HG03565 (cell line): Measurements from ENCODE around the gene LAMA3.

Source experiments
- ATAC-seq: cut with Tn5 transposase; IDR thresholded peaks from one replicate; pipeline ENCODE4 v1.9.1; 2021; ENCODE audit warnings: mild to moderate bottlenecking, moderate library complexity; ENCODE audit not compliant: unreplicated experiment

LAMA3 gene

DNA sequence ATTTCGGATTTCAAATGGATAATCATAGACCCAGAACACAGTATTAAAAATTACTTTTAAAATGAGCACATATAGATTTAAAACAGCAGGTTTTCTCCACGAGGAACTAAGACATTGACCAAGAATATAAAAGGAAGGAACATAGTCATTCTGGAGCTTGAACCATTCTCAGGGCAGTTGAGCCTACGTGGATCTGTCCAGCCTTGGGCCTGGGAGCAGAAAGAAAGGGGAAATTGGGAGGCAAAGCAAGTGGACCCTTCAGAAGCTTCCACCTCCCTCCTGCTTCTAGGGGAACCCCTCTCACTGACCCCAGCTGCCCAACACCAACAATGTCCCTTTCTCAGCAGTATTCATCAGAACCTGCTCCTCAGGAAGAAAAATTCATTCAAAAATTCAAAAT lies 293.9 kb downstream of the LAMA3 start:
- no peak for ATAC-seq

- peak; percentile 76 for ATAC-seq
Measured at GRCh38 chr18:23986600-23987359, 297.5 kb downstream of the LAMA3 start.

- ATAC-seq = no peak
Measured at GRCh38 chr18:23990474-23991410, 301.5 kb downstream of the LAMA3 start.

DNA sequence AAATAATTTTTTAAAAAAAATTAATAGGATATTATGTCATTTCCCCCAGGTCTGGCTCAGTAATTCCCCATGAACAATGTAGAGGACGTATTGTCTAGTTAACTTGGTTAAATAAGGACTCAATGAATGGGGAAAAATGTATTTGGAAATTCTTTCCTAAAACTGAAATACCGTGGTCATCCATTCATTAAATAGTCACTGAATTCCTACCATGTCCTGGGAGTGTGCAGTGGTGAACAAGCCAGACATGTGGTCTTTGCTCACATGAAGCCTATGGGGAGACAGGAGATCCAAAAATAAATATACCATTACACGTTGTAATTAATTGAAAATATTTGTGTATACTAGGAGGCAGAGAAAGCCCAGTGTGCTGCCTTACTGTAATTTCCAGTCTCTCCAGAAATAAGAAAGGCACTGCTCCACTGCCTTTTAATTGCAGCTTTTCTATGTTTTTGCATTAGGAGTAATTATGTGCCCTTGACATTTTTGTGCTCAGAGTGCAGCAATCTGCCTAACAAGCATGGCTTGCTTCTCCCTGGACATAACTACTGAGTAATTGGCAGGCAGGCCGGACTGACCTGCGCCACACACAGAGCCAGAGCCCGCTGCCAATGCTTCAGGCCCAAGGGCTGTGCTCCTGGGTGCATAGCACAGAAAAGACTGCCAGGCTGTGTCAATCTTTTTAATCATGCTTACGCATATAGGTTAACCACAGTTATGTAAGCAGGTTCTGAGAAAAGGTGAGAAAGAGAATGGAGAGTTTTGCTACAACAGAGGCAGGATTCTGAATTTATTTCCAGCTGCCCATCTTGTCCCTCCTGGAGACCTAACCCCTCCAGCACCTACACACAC lies 303.1 kb downstream of the LAMA3 start:
- no peak for ATAC-seq

GRCh38 chr18:23992941-23993280 lies 303.7 kb downstream of the LAMA3 start:
- no peak for ATAC-seq

- ATAC-seq = no peak
Measured at GRCh38 chr18:23994361-23994902, 305.2 kb downstream of the LAMA3 start.

DNA sequence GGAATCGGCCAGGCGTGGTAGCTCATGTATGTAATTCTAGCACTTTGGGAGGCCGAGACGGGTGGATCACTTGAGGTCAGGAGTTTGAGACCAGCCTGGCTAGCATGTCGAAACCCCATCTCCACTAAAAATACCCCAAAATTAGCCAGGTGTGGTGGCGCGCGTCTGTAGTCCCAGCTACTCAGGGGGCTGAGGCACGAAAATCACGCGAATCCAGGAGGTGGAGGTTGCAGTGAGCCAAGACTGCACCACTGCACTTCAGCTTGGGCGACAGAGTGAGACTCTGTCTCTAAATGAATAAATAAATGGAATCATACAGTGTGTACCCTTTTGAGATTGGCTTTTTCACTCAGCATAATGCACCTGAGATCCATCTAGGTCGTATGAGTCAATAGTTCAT lies 305.9 kb downstream of the LAMA3 start:
- ATAC-seq = no peak

- no peak for ATAC-seq
Measured at GRCh38 chr18:23998018-23998417, 308.8 kb downstream of the LAMA3 start.

- ATAC-seq = no peak
Measured at GRCh38 chr18:23998820-23999219, 309.6 kb downstream of the LAMA3 start.

- ATAC-seq = no peak
Measured at GRCh38 chr18:24000613-24001490, 311.6 kb downstream of the LAMA3 start.

GRCh38 chr18:24002479-24002878 lies 313.2 kb downstream of the LAMA3 start:
- ATAC-seq = no peak

DNA sequence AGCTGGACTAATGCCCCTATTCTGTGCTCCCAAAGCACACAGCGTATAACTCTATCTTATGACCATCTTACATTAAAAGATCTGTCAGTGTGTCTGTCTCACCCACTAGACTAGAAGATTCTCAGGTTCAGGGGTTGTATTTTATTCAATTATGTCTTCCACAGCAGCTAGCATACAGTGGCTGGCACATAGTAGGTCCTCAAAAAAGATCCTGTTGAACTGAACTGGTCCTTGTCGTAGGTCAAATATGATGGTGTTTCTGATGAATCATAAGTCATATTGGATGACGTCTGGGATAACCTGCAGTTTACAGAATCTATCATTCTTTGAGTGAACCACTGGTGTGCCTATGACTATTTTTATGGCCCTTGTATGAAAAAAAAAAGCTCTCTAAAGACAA lies 314.0 kb downstream of the LAMA3 start:
- ATAC-seq = no peak

DNA sequence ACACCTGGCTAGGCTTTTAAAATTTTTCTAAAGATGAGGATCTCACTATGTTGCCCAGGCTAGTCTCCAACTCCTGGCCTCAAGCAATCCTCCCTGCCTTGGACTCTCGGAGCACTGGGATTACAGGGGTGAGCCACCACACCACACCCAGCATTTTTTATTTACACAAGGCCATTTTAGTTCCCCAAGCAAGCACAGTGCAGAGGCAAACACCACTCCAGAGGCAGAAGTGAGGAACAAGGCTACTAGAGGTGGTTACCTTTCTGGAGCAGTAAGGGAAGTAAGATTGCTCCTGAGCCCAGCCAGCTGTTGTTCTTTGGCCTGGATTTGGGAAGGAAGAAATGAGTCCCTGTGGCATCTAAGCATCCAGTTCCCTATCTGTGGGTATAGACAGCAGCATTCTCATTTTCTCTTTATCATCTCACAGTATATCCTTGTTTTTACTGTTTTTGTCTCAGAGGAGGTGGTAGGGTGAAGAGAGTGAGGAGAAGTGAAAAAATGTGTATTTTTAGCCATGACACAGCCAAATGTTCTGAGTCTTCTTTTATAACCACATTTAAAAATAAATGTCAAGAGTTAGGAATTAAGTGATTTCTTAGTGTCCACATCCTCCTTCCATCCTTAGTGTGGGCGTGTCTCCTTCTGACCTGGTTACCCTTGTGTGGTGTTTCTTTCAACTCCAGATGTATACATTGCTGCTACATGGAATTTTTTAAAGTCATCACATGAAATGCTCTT lies 314.8 kb downstream of the LAMA3 start:
- no peak for ATAC-seq
